ENCODE measurements around the gene TBCB.
A peak's percentile ranks its signal among the peaks of the same experiment; 100 is the strongest.
"Not testable (repeated sequence)": the region's sequence is repeated elsewhere in the genome, so short reads cannot be mapped to it uniquely, and the experiment has no call there.

TBCB gene

DNA sequence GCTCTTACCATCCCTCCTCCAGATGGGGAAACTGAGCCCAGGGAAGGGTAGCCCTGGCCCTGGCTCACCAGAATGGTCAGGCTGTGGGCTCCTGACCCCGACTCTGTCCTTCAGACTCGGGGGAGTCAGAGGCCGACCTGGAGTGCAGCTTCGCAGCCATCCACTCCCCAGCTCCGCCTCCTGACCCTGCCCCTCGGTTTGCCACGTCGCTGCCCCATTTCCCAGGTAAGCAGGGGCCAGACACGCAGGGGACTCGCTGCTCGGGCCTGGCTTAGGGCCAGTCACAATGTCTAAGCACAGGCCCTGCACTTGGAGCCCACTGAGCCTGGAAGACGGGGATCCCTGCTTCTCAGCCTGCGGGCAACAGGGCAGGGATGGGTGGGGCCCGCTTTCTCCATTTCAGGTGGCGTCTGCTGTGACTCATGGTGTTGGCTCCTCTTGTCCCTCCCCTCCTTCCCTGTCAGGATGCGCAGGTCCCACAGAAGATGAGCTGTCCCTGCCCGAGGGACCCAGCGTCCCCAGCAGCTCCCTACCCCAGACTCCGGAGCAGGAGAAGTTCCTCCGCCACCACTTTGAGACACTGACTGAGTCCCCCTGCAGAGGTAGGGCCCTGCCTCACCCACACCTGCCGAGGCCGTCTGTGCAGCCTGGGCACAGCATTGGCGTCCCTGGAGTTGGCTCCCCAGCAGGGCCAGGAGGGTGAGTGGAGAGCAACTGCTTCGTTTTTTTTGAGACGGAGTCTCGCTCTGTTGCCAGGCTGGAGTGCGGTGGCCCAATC, 13.5 kb upstream of the TBCB start:
- no peak for DNase-seq

GRCh38 chr19:36103040-36103626, 12.1 kb upstream of the TBCB start:
- DNase-seq, result no peak

- DNase-seq, result no peak
Measured at GRCh38 chr19:36103842-36104552, 11.3 kb upstream of the TBCB start.

GRCh38 chr19:36106441-36106840, 8.8 kb upstream of the TBCB start:
- DNase-seq, result no peak

DNA sequence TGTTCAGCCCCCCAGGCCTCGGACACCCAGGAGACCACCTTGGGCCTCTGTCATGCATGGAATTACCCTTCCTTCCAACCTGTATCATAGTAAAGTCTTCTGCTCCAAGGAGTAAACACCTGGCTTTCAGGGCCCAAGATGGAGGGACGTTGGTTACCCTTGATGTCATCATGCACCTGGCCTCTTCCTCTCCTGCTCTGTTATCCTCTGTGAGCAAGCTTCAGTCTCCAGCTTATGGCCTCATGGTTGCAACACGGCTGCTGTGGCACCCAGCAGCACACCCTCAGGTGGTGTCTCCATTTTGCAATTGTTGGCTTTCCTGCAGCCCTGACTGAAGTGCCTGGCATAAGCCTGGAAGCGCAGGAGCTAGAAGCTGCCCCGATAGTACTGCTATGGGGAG, 8.3 kb upstream of the TBCB start:
- no peak for DNase-seq

GRCh38 chr19:36108684-36109083, 6.6 kb upstream of the TBCB start:
- DNase-seq, result no peak

DNA sequence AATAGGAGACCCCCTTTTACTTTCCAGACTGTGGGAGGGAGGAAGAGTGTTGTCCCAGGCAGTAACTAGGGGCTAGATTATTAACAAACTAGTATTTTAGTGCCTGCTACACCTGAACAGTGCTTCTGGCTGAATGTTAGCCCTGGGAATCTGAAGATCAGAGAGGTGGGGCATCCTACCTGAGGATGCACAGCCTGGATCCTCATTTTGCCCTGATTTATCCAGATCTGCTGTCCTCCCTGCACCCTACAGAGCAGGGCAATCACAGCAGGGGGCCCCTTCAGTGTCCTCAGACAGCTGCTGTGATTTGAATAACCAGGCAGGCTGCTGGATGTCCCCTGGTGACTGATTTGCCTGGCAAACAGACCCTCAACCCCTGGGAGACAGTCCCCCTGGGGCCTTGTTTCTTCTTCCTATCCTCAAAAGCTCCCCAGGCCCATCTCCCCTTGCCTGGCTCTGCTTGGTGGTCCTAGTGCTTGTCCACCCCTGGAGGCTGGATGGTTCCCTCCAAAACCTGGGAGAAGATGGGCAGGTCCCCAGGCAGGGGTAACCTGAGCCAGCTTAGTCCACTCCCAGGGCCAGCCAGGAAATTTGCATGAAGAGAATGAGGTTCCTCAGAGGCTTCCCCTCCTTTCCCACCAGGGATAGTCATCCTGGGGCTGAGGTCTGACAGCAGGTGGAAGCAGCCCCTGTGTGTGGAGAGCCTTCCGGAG, 4.6 kb upstream of the TBCB start, which contains the start of gene OVOL3:
Gene OVOL3 (plus strand): TSS at position 657 of the 713 bp plus-strand sequence. CDS start 60 bp downstream, outside the sequence.
- no peak for DNase-seq

GRCh38 chr19:36111200-36111539, 4.1 kb upstream of the TBCB start:
- no peak for DNase-seq

- no peak for DNase-seq
Measured at GRCh38 chr19:36112678-36113077, 2.6 kb upstream of the TBCB start.

GRCh38 chr19:36113425-36113824, 1.8 kb upstream of the TBCB start:
- no peak for DNase-seq

DNA sequence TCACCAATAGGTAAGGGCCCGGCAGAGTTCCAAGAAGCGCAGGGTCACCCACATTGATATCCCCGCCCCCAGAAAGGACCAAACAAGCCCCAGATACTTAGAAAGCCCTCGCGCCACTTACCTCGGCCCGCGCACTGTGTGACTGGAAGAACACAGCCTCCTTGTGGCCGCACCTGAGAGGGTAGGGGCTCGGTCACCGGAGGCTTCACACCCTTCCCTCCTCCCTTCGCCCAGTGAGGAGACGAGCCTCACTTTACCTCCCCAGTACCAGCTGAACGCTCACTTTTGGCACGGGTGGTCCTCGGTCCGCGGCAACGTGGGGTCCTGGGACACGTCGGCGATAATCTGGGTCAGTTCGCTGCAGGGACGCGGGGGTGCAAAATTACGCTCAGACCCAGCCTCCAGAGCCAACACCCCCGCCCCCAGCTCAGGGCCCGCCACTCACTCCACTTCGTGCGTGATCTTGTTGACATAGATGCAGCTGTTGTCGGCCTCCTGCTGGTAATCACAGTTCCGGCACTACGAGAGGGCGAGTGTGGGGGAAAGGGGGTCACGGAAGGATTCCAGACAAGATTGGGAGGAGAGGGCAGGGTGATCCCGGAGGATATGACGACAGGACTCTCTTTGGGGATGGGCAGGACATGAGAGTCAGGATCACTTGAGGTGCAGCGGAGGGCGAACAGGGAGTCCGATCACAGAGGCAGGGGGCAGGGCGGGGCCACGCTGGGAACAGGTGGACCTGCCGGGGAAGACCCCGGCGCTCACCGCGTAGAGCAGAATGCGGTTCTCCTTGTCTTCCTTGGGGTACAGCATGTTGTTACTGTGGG, 1.2 kb upstream of the TBCB start:
- peak; percentile 39 for DNase-seq

DNA sequence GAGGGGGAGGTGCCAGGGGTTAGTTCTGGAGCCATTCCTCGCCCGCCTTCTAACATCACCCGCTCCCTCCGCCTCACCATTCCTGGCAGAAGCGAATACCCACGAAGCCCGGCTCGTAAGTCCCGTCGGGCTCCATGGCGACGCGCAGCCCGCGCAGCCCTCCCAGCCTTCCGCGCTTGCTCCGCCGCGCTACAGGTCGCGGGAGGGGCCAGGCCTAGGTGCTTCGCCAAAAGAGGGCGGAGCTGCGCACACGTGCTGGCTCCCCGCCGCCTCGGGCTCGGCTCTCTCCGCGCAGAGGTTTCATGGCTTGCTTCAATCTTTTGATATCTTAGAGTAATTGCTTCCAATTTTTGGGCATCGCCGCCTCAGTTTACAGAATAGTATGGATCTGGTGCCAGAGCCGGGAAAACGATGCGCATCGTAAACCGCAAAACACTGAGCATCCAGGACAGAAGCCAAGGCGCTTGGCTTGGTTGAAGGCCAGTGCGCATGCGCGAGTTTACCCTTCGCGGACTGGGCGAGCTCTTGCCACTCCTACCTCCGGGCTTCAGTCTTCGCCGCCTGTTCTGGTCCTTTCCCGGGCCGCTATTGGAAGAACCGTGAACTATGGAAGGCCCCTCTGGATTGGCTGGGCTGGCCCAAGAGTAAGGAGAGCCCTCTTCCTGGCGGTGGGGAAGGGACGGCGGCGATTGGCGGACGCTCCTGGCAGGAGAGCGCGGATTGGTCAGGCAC, 381 bp upstream of the TBCB start, which contains the start of gene POLR2I:
Gene POLR2I (minus strand): TSS at position 155 of the 732 bp plus-strand sequence. CDS start 19 bp downstream, at position 136.
- DNase-seq, result peak; percentile 100

GRCh38 chr19:36116344-36116637, 1.0 kb downstream of the TBCB start:
- DNase-seq, result no peak

DNA sequence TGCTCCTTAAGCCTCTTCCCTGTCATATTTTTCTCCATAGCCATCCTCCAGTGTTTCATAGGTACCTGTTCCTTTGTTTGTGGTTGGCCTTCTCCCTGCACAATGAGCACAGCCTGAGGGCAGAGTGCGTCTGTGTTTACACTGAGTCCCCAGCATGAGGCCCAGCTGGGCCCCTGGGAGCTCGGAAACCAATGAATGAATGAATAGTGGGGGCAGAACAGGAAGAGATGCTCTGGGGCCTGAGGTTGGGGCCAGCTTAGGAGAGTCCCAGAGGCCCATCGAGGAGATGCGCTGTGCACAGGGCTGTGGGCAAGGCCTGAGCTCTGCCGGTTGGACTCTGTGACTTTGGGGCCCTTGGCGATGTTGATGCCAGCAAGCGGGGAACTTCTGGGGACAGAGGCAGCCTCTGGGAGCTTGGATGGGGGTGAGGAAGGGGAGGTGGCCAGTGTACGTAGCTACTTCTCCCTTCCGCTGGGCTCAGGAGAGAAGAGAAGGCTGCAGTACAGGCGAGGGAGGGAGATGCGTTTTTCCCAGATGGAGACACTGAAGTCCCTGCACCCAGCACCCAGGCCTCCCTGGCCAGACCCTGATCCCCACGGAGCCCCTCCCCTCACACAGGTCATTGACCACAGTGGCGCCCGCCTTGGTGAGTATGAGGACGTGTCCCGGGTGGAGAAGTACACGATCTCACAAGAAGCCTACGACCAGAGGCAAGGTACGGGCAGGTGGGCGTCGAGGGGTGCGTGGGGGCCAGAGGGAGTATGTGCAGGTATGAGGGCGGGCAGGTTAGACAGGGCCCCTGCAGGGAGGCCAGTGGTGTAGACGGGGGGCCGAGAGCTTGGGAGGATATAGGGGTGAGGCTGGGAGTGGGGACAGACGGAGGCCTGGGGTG, 5.1 kb downstream of the TBCB start:
- no peak for DNase-seq

- DNase-seq, result no peak
Measured at GRCh38 chr19:36120984-36121358, 5.7 kb downstream of the TBCB start.

DNA sequence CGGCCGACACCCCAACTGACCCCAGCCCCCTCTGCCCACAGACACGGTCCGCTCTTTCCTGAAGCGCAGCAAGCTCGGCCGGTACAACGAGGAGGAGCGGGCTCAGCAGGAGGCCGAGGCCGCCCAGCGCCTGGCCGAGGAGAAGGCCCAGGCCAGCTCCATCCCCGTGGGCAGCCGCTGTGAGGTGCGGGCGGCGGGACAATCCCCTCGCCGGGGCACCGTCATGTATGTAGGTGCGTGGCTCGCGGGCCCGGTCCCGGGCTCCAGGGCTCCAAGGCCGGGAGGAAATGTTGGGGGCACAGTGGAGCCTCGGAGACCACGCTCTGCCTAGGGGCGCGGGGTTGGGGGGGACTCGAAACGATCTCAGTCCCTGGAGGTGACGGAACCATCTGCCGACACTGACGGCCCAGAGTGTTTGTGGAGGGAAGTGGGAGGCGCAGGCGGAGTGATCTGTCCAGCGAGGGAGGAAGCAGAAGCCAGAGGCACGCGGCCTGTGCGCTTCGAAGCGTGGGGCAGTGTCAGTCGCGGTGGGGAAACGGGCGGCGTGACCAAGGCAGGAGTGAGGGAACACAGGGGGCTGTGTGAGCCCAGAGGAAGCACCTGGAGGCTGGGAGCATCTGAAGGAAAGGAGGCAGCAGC, 6.3 kb downstream of the TBCB start:
- no peak for DNase-seq

DNA sequence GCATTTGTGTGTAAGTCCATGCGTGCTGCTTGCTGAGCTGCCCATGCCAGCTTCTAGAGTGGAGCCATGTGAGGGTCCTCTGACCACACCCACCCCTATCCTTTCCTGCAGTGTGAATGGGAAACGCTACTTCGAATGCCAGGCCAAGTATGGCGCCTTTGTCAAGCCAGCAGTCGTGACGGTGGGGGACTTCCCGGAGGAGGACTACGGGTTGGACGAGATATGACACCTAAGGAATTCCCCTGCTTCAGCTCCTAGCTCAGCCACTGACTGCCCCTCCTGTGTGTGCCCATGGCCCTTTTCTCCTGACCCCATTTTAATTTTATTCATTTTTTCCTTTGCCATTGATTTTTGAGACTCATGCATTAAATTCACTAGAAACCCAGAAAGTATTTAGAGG, 10.3 kb downstream of the TBCB start:
- DNase-seq, result no peak

- no peak for DNase-seq
Measured at GRCh38 chr19:36128392-36128736, 13.1 kb downstream of the TBCB start.

DNA sequence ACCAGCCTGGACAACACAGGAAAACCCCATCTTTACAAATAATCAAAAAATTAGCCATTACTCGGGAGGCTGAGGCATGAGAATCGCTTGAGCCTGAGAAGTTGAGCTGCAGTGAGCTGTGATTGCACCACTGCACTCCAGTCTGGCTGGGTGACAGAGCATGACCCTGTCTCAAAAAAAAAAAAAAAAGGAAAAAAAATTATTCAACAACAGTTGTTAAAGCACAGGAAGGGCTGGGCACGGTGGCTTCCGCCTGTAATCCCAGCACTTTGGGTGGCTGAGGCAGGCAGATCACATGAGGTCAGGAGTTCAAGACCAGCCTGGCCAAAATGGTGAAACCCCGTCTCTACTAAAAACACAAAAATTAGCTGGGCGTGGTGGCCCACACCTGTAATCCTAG, 16.0 kb downstream of the TBCB start:
- DNase-seq, result not testable (repeated sequence)

DNA sequence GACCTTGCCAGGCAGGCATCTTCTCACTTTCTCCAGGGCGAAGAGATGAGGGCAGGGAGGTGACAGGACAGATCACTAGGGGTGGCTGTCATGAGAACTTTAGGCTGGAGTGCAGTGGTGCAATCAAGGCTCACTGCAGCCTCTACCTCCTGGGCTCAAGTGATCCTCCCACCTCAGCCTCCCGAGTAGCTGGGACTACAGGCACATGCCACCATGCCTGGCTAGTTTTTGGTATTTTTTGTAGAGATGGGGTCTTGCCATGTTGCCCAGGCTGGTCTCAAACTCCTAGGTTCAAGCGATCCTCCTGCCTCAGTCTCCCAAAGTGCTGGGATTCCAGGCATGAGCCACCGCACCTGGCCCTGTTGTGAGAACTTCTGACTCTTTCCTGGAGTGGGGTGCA, 19.6 kb downstream of the TBCB start:
- DNase-seq, result not testable (repeated sequence)
